Measurements from ENCODE around the gene CRYBA1. TPM values are rescaled to one million over a fixed set of nuclear protein-coding genes. Genes with fewer than 3 reads are reported as not detected.
"Not testable (repeated sequence)": the region's sequence is repeated elsewhere in the genome, so short reads cannot be mapped to it uniquely, and the experiment has no call there.

The CRYBA1 gene
- total RNA-seq (not detected), polyA plus RNA-seq (not detected)

GRCh38 chr17:29246628-29247027 lies at the start of gene CRYBA1:
Gene CRYBA1, plus strand, starts transcription at chr17:29246859. Its CDS starts 5 bp downstream, at chr17:29246864.
- 62% methylated on average over 1 of the region's 1 CpG for WGBS
- no peaks in the 10 kb centered on the region for H3K4me1 ChIP-seq (ENCODE audit: insufficient read depth)
- no peak within 1 kb of the TSS for H3K27ac ChIP-seq (ENCODE audit: low read depth)
- no peaks in the 10 kb centered on the region for H3K36me3 ChIP-seq (ENCODE audit: insufficient read depth)
- no peak within 1 kb of the TSS for H3K4me3 ChIP-seq (ENCODE audit: low read depth, low read length)
- DNase-seq (ENCODE audit: extremely low spot score) = no peak

- 88% methylated on average over 16 of the region's 16 CpGs for WGBS
- H3K4me3 ChIP-seq (ENCODE audit: low read depth, low read length) = no peak overlapping the region
- no peak for DNase-seq (ENCODE audit: extremely low spot score)
- no peaks in the 10 kb centered on the region for H3K36me3 ChIP-seq (ENCODE audit: insufficient read depth)
- H3K27ac ChIP-seq (ENCODE audit: low read depth) = no peak overlapping the region
- H3K4me1 ChIP-seq (ENCODE audit: insufficient read depth) = no peaks in the 10 kb centered on the region
Observed at GRCh38 chr17:29197516-29198272, 49.0 kb upstream of the CRYBA1 start.

GRCh38 chr17:29204068-29204804 lies 42.4 kb upstream of the CRYBA1 start:
- not testable (repeated sequence) for H3K4me1 ChIP-seq (ENCODE audit: insufficient read depth); H3K4me3 ChIP-seq (ENCODE audit: low read depth, low read length); H3K27ac ChIP-seq (ENCODE audit: low read depth); H3K36me3 ChIP-seq (ENCODE audit: insufficient read depth); DNase-seq (ENCODE audit: extremely low spot score)
- WGBS = 78% methylated on average over 16 of the region's 16 CpGs

- Histone ChIP-seq H3K27ac (ENCODE audit: low read depth) (no peak overlapping the region), H3K4me3 (ENCODE audit: low read depth, low read length) (no peak overlapping the region), H3K36me3 (ENCODE audit: insufficient read depth) (no peaks in the 10 kb centered on the region), H3K4me1 (ENCODE audit: insufficient read depth) (no peaks in the 10 kb centered on the region)
- DNase-seq (ENCODE audit: extremely low spot score) = no peak
- 75% methylated on average over 2 of the region's 2 CpGs for WGBS
Observed at GRCh38 chr17:29205047-29205446, 41.6 kb upstream of the CRYBA1 start.

GRCh38 chr17:29207975-29208374 lies 38.7 kb upstream of the CRYBA1 start:
- WGBS = 82% methylated on average over 2 of the region's 2 CpGs
- DNase-seq (ENCODE audit: extremely low spot score) = no peak
- Histone ChIP-seq H3K36me3 (ENCODE audit: insufficient read depth) (no peaks in the 10 kb centered on the region), H3K4me1 (ENCODE audit: insufficient read depth) (no peaks in the 10 kb centered on the region), H3K4me3 (ENCODE audit: low read depth, low read length) (no peak overlapping the region), H3K27ac (ENCODE audit: low read depth) (no peak overlapping the region)

GRCh38 chr17:29209073-29209472 lies 37.6 kb upstream of the CRYBA1 start:
- no peak overlapping the region for H3K4me3 ChIP-seq (ENCODE audit: low read depth, low read length)
- H3K36me3 ChIP-seq (ENCODE audit: insufficient read depth) = no peaks in the 10 kb centered on the region
- H3K27ac ChIP-seq (ENCODE audit: low read depth) = no peak overlapping the region
- H3K4me1 ChIP-seq (ENCODE audit: insufficient read depth) = no peaks in the 10 kb centered on the region
- DNase-seq (ENCODE audit: extremely low spot score) = no peak
- WGBS = 80% methylated on average over 5 of the region's 5 CpGs

- WGBS = 77% methylated on average over 2 of the region's 2 CpGs
- H3K36me3 ChIP-seq (ENCODE audit: insufficient read depth) = no peaks in the 10 kb centered on the region
- H3K4me1 ChIP-seq (ENCODE audit: insufficient read depth) = no peaks in the 10 kb centered on the region
- H3K27ac ChIP-seq (ENCODE audit: low read depth) = no peak overlapping the region
- no peak overlapping the region for H3K4me3 ChIP-seq (ENCODE audit: low read depth, low read length)
- no peak for DNase-seq (ENCODE audit: extremely low spot score)
Observed at GRCh38 chr17:29210879-29211278, 35.8 kb upstream of the CRYBA1 start.

GRCh38 chr17:29212094-29212631 lies 34.5 kb upstream of the CRYBA1 start:
- no peaks in the 10 kb centered on the region for H3K4me1 ChIP-seq (ENCODE audit: insufficient read depth)
- H3K27ac ChIP-seq (ENCODE audit: low read depth) = no peak overlapping the region
- H3K36me3 ChIP-seq (ENCODE audit: insufficient read depth) = no peaks in the 10 kb centered on the region
- 100% methylated on average over 1 of the region's 1 CpG for WGBS
- H3K4me3 ChIP-seq (ENCODE audit: low read depth, low read length) = no peak overlapping the region
- DNase-seq (ENCODE audit: extremely low spot score) = no peak

GRCh38 chr17:29212681-29213121 lies 34.0 kb upstream of the CRYBA1 start:
- Histone ChIP-seq H3K4me3 (ENCODE audit: low read depth, low read length) (no peak overlapping the region), H3K36me3 (ENCODE audit: insufficient read depth) (no peaks in the 10 kb centered on the region), H3K4me1 (ENCODE audit: insufficient read depth) (no peaks in the 10 kb centered on the region), H3K27ac (ENCODE audit: low read depth) (no peak overlapping the region)
- DNase-seq (ENCODE audit: extremely low spot score) = no peak
- WGBS = 73% methylated on average over 5 of the region's 5 CpGs

- WGBS = 83% methylated on average over 8 of the region's 8 CpGs
- no peak overlapping the region for H3K27ac ChIP-seq (ENCODE audit: low read depth)
- no peaks in the 10 kb centered on the region for H3K4me1 ChIP-seq (ENCODE audit: insufficient read depth)
- DNase-seq (ENCODE audit: extremely low spot score) = no peak
- H3K4me3 ChIP-seq (ENCODE audit: low read depth, low read length) = no peak overlapping the region
- no peaks in the 10 kb centered on the region for H3K36me3 ChIP-seq (ENCODE audit: insufficient read depth)
Observed at GRCh38 chr17:29214215-29215146, 32.2 kb upstream of the CRYBA1 start.

- no peak overlapping the region for H3K4me3 ChIP-seq (ENCODE audit: low read depth, low read length)
- H3K27ac ChIP-seq (ENCODE audit: low read depth) = no peak overlapping the region
- no peaks in the 10 kb centered on the region for H3K4me1 ChIP-seq (ENCODE audit: insufficient read depth)
- DNase-seq (ENCODE audit: extremely low spot score) = no peak
- H3K36me3 ChIP-seq (ENCODE audit: insufficient read depth) = no peaks in the 10 kb centered on the region
- 84% methylated on average over 10 of the region's 10 CpGs for WGBS
Observed at GRCh38 chr17:29215174-29215573, 31.5 kb upstream of the CRYBA1 start.

- Histone ChIP-seq H3K4me1 (ENCODE audit: insufficient read depth) (no peaks in the 10 kb centered on the region), H3K4me3 (ENCODE audit: low read depth, low read length) (no peak overlapping the region), H3K36me3 (ENCODE audit: insufficient read depth) (no peaks in the 10 kb centered on the region), H3K27ac (ENCODE audit: low read depth) (no peak overlapping the region)
- WGBS = 82% methylated on average over 4 of the region's 4 CpGs
- DNase-seq (ENCODE audit: extremely low spot score) = no peak
Observed at GRCh38 chr17:29215717-29216116, 30.9 kb upstream of the CRYBA1 start.

- Histone ChIP-seq H3K4me1 (ENCODE audit: insufficient read depth) (no peaks in the 10 kb centered on the region), H3K36me3 (ENCODE audit: insufficient read depth) (no peaks in the 10 kb centered on the region), H3K4me3 (ENCODE audit: low read depth, low read length) (no peak overlapping the region), H3K27ac (ENCODE audit: low read depth) (no peak overlapping the region)
- WGBS = 83% methylated on average over 6 of the region's 6 CpGs
- DNase-seq (ENCODE audit: extremely low spot score) = no peak
Observed at GRCh38 chr17:29216181-29216580, 30.5 kb upstream of the CRYBA1 start.

Measured in urinary bladder (tissue), 4 donors.